Activated T-cell treated with anti-CD3 and anti-CD28 coated beads, Interleukin-2, amount 50 U/mL, for 24 hours (primary cell): Measurements from ENCODE around the gene MACROD2.

Source experiments
- DNase-seq: peaks from one replicate; pipeline ENCODE4 v3.0.0-alpha.2; 2020
- H3K27ac Mint-ChIP-seq: 2 replicates; pipeline ENCODE4 v1.8.0; 2020; ENCODE audit warnings: mild to moderate bottlenecking, mixed read lengths
- H3K27me3 Mint-ChIP-seq: 2 replicates; pipeline ENCODE4 v1.8.0; 2020; ENCODE audit warnings: mixed read lengths
- H3K36me3 Mint-ChIP-seq: 2 replicates; pipeline ENCODE4 v1.8.0; 2020; ENCODE audit warnings: low read depth, mixed read lengths
- H3K4me1 Mint-ChIP-seq: 2 replicates; pipeline ENCODE4 v1.8.0; 2020; ENCODE audit warnings: low read depth, mixed read lengths
- H3K4me3 Mint-ChIP-seq: 2 replicates; pipeline ENCODE4 v1.8.0; 2020; ENCODE audit warnings: mild to moderate bottlenecking, moderate library complexity, mixed read lengths
- H3K9me3 Mint-ChIP-seq: 2 replicates; pipeline ENCODE4 v1.8.0; 2020; ENCODE audit warnings: mixed read lengths

Gene MACROD2

DNA sequence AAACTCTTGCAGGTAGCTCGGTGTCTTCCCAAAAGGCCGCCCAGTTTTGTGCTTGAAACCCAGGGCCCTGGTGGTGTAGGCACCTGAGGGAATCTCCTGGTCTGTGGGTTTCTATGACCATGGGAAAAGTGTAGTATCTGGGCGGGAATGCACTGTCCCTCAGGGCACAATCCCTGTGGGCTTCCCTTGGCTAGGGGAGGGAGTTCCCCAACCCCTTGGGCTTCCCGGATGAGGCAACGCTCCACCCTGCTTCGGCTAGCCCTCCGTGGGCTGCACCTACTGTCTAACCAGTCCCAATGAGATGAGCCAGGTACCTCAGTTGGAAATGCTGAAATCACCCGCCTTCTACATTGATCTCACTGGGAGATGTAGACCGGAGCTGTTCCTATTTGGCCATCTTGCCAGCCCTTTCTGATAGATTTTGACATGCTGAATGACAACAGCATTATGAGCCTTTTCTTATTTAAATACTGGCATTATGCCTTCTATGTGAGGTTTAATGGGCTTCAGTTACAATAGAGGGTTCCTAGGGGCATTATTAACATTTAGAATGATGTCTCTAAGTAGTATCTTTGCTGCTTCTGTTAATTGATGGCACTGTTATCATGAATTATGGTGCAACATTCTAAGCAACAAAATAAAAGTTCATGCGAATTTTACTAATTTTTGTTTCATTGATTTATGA lies 475.8 kb downstream of the MACROD2 start:
- Mint-ChIP-seq H3K27ac (no peak overlapping the region), H3K4me1 (no peaks in the 10 kb centered on the region), H3K4me3 (no peak overlapping the region), H3K27me3 (no peaks in the 10 kb centered on the region), H3K9me3 (peaks cover 23% of the 10 kb centered on the region), H3K36me3 (no peaks in the 10 kb centered on the region)
- DNase-seq = no peak

DNA sequence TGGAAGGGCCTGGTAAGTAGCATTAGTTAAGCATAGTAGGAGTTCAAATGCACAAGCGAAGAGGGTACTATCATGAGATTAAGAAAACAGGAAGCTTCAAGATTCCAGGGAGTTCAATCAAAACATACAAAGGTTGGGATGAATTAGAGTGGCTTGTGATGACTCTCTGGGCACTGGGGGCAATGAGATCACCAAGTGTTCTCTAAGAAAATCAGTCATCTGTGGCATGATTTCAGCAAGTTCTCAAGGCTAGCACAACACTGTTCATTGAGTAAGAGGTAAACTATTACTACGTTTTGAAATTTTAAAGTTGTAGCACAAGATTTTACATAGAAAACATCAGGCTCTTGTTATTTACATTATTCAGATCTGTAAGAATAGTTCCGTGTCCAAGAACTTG lies 481.8 kb downstream of the MACROD2 start:
- DNase-seq = no peak
- no peaks in the 10 kb centered on the region for H3K27me3 Mint-ChIP-seq

DNA sequence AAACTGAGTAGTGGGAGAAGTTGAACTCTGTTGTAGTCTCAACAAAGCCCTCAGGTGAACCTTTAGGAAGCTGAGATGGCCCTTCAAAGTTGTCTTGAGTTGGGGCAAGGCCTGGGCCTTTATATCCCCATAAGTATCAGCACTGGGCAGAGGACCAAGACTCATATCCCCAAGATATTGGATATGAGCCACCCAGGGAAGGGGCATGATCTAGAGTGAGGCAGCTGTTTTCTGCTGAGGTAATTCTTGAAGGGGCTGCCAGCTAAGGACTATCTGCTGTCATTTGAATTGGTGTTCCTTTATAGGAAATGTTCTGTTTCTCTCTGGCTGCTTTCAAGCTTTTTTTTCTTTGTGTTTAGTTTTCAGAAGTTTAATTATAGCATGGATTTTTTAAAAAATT lies 482.8 kb downstream of the MACROD2 start:
- H3K9me3 Mint-ChIP-seq = peaks cover 7% of the 10 kb centered on the region
- H3K27me3 Mint-ChIP-seq = no peaks in the 10 kb centered on the region
- H3K27ac Mint-ChIP-seq = no peak overlapping the region
- no peaks in the 10 kb centered on the region for H3K4me1 Mint-ChIP-seq
- H3K4me3 Mint-ChIP-seq = no peak overlapping the region
- H3K36me3 Mint-ChIP-seq = no peaks in the 10 kb centered on the region
- DNase-seq = no peak

More for the DNA sequence above, 481.8 kb downstream of the MACROD2 start:
- Mint-ChIP-seq H3K36me3 (no peaks in the 10 kb centered on the region), H3K27ac (no peak overlapping the region), H3K4me1 (no peaks in the 10 kb centered on the region), H3K9me3 (peaks cover 7% of the 10 kb centered on the region), H3K4me3 (no peak overlapping the region)

DNA sequence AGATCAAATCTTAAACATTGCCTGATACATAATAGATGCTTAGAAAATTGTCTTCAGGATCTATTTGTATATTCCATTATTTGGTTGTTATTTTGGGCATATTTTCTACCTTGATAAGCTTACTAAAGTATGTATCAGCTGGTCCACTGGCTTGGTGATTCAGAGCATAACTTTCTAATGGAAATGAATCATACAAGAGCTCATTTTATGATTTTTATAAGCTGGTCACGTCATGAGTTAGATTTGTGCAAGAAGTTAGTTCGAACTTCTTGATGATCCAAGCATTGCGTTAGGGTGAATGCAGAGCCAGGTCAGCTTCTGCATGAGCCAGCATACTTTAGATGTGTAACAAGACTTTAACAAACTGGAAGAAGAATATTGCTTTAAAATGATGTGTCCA lies 486.5 kb downstream of the MACROD2 start:
- Mint-ChIP-seq H3K27ac (no peak overlapping the region), H3K27me3 (no peaks in the 10 kb centered on the region), H3K4me3 (no peak overlapping the region), H3K4me1 (no peaks in the 10 kb centered on the region), H3K9me3 (peaks cover 7% of the 10 kb centered on the region), H3K36me3 (no peaks in the 10 kb centered on the region)
- DNase-seq = no peak

DNA sequence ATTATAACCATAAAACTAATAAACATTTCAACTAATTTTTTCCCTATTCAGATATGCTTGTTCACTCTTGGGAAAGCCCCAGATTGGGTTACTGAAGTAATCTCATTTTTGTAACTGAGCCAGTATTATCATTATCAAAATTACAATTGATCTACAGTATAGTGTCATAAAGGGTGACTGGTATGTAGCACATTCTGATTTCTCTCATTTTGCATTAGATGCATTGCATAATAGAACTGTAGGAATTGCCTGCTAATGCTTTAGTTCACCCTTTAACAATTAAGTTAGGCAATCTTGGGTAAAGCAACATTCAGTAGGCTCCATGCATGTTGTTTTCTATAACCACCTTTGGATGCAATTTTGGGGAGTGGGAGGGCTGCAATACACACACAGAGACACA lies 492.9 kb downstream of the MACROD2 start:
- Mint-ChIP-seq H3K9me3 (peaks cover 16% of the 10 kb centered on the region), H3K36me3 (no peaks in the 10 kb centered on the region), H3K4me1 (no peaks in the 10 kb centered on the region), H3K27ac (no peak overlapping the region), H3K27me3 (no peaks in the 10 kb centered on the region), H3K4me3 (no peak overlapping the region)
- DNase-seq = no peak

DNA sequence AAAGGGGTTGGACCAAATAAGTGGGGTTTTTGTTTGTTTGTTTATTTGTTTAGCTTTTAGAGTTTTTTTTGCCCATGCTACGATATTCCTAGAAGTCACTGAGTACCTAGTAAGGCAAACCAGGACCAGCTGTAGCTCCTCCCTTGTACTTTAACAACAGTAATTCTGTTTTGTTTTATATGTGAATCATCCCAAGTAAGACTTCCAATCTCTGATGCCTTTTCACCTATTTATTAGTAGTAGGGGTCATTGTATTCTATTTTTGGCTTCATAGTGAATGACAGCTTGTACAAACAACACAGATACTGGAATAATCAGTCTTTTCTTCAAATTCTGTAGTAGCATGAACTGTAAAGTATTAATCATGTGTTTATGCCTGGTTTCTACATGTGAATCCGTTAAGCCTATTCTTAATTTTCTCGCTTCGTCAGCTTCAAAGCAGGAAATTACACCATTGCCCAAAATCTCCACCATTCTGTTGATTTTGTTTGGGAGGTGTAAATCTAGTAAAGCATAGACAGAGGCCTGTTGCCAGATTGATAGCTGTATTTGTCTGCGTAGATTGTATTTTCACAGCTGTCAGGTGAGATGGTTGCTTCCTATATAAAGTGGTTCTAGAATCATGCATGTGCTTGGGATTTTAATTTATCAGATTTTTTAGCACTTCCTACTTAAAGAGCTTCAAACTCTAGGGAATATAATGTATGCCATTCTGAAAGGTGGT lies 493.6 kb downstream of the MACROD2 start:
- no peak overlapping the region for H3K4me3 Mint-ChIP-seq
- H3K4me1 Mint-ChIP-seq = no peaks in the 10 kb centered on the region
- H3K36me3 Mint-ChIP-seq = no peaks in the 10 kb centered on the region
- no peak for DNase-seq
- no peaks in the 10 kb centered on the region for H3K27me3 Mint-ChIP-seq
- no peak overlapping the region for H3K27ac Mint-ChIP-seq
- peaks cover 16% of the 10 kb centered on the region for H3K9me3 Mint-ChIP-seq

DNA sequence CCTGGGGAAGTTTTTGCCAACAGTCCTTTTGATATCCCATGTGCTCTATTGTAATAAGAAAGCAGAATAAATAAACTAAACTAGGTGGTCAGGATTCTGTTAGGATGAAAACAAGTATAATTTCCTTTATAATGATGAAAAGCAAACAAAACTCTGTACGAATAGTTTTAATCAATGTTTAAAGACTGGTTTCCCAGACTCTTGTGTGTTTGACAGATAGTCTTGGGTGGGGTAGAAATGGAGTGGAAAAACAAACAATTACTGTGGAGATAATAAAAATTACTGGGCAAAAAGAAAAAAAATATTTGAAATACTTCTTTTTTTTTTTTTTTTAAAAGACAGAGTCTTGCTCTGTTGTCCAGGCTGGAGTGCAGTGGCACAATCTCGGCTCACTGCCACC lies 494.2 kb downstream of the MACROD2 start:
- Mint-ChIP-seq H3K9me3 (peaks cover 16% of the 10 kb centered on the region), H3K4me3 (no peak overlapping the region), H3K27ac (no peak overlapping the region), H3K27me3 (no peaks in the 10 kb centered on the region), H3K4me1 (no peaks in the 10 kb centered on the region), H3K36me3 (no peaks in the 10 kb centered on the region)
- no peak for DNase-seq

DNA sequence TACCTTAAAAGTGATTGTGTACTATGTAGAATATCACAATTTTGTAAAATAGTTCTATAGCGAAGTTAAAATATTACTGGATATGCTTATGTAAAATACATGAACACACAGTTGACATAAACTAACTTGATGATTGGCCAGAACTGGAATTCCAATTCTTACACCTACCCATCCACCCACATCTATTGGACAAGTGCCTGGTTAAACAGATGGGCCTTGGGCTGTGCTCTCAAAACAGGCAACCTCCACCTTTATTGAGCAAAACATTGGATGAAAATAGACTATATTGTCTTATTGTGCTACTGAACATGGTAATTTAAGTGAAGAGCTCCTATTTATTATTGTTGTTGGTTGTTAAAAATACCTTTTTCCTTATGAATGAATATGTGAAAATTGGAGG lies 496.1 kb downstream of the MACROD2 start:
- no peaks in the 10 kb centered on the region for H3K27me3 Mint-ChIP-seq
- DNase-seq = no peak
- H3K27ac Mint-ChIP-seq = no peak overlapping the region
- no peak overlapping the region for H3K4me3 Mint-ChIP-seq
- no peaks in the 10 kb centered on the region for H3K4me1 Mint-ChIP-seq
- H3K36me3 Mint-ChIP-seq = no peaks in the 10 kb centered on the region
- H3K9me3 Mint-ChIP-seq = peaks cover 11% of the 10 kb centered on the region

DNA sequence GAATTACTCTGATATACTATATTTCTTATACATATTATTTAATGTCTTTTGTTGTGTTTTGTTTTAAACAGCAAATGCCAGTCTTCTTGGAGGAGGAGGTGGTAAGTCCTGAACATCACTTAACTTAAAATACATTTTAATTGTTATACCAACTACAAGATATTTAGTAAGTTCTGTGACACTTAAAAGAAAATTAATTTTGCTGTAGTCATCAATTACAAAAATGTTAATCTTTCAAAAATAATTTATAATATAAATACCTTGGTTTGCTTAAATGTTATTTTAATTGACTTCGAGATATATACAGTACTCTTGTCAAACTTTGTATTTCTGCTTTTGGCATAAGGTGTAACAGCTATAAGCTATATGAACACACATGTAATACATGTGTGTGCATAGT lies 498.1 kb downstream of the MACROD2 start:
- no peaks in the 10 kb centered on the region for H3K36me3 Mint-ChIP-seq
- peaks cover 9% of the 10 kb centered on the region for H3K9me3 Mint-ChIP-seq
- no peak overlapping the region for H3K4me3 Mint-ChIP-seq
- H3K4me1 Mint-ChIP-seq = no peaks in the 10 kb centered on the region
- no peak overlapping the region for H3K27ac Mint-ChIP-seq
- no peaks in the 10 kb centered on the region for H3K27me3 Mint-ChIP-seq
- no peak for DNase-seq

DNA sequence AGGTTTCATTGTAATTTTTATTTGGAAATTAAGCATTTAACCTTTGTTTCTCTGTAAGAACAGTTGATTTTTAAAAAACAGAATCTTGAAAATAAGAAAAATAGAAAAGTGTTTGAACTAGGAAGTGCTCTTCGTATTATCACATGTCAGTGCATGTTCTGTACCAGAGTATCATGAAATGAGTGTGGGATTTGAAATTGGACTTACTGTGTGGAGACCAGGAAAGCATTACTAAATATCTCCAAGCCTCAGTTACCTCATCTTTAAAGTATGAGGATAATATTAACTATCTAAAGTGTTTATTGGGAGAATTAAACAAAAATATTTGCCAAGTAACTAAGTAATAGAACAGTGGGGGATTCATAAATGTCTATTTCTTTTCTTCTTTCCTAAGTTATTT lies 499.0 kb downstream of the MACROD2 start:
- Mint-ChIP-seq H3K27ac (no peak overlapping the region), H3K4me3 (no peak overlapping the region), H3K27me3 (no peaks in the 10 kb centered on the region), H3K9me3 (peaks cover 3% of the 10 kb centered on the region), H3K36me3 (no peaks in the 10 kb centered on the region), H3K4me1 (no peaks in the 10 kb centered on the region)
- DNase-seq = no peak

DNA sequence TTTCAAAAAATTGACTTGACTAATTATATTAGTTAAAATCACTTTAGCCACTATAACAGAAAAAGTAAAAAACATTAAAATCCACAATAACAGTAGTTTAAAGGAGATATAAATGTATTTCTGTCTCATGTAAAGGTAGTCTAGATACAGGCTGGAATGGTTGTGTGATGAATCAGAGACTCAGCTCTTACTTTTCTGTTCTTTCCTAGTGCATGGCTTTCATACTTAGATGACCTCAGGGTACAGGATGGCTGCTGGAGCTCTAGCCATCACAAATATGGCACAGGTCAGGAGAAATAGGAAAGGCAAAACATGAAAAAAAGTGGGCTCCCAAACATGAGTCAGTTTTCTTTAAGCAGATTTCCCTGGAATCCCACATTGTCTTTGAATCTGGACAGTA lies 499.8 kb downstream of the MACROD2 start:
- Mint-ChIP-seq H3K27ac (no peak overlapping the region), H3K9me3 (peaks cover 3% of the 10 kb centered on the region), H3K4me1 (no peaks in the 10 kb centered on the region), H3K4me3 (no peak overlapping the region), H3K36me3 (no peaks in the 10 kb centered on the region), H3K27me3 (no peaks in the 10 kb centered on the region)
- DNase-seq = no peak

DNA sequence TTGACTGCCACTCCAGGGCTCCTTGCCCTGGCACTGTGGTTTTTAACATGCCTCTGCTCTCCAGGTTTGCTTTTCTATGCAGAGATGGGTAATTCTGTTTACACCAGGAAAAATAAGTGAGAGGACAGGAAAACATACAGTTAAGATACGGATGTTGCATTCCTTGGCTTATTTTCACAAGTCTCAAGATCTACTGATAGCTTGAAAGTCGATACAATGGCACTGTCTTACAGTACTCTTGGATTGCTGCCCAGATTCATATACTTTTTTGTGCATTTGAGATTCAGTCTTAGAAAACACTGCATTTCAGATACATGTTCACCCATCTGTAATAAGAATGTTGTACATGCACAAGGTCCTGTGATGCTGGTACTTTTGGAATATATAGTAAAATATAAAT lies 501.7 kb downstream of the MACROD2 start:
- no peak overlapping the region for H3K4me3 Mint-ChIP-seq
- H3K27ac Mint-ChIP-seq = no peak overlapping the region
- peaks cover 3% of the 10 kb centered on the region for H3K9me3 Mint-ChIP-seq
- no peaks in the 10 kb centered on the region for H3K27me3 Mint-ChIP-seq
- no peak for DNase-seq
- no peaks in the 10 kb centered on the region for H3K4me1 Mint-ChIP-seq
- H3K36me3 Mint-ChIP-seq = no peaks in the 10 kb centered on the region

DNA sequence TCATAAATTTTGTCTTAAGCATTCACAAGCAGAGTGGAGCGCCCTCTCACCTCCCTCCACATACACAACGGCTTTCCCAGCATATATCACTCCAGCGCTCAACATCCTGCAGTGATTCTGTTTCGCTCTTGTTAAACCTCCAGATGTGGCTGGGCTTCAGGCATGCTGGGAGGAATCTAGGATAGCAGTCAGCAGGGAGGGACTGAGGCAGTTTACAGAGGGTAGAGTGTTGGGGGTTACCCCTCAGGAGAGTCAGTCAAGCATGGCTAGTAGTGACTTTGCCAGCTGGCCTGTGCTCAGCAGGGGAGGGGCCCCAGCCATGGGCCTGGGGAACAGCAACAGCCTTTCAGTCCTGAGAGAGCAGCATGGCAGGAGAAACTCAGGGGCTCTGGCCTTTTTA lies 503.5 kb downstream of the MACROD2 start:
- no peaks in the 10 kb centered on the region for H3K36me3 Mint-ChIP-seq
- no peak overlapping the region for H3K27ac Mint-ChIP-seq
- no peaks in the 10 kb centered on the region for H3K9me3 Mint-ChIP-seq
- no peaks in the 10 kb centered on the region for H3K27me3 Mint-ChIP-seq
- DNase-seq = no peak
- no peaks in the 10 kb centered on the region for H3K4me1 Mint-ChIP-seq
- H3K4me3 Mint-ChIP-seq = no peak overlapping the region

DNA sequence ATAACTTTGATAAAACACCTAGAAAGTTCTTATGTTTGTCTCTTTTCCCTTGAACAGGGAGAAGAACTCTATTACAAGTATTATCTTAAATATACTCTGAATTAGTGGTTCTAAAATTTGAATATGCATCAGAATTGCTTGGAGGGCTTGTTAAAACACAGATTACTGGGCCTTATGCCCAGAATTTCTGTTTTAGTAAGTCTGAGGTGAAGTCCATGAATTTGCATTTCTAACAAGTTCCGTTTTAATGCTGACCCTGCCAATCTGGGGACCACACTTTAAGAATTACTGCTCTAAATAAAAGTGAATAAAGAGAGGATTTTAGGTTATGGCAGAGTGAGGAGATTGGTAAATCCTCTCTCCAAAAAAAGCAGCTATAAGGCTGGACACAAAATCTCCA lies 510.2 kb downstream of the MACROD2 start:
- Mint-ChIP-seq H3K27me3 (no peaks in the 10 kb centered on the region), H3K27ac (no peak overlapping the region), H3K9me3 (peaks cover 6% of the 10 kb centered on the region), H3K4me1 (no peaks in the 10 kb centered on the region), H3K36me3 (no peaks in the 10 kb centered on the region), H3K4me3 (no peak overlapping the region)
- no peak for DNase-seq

DNA sequence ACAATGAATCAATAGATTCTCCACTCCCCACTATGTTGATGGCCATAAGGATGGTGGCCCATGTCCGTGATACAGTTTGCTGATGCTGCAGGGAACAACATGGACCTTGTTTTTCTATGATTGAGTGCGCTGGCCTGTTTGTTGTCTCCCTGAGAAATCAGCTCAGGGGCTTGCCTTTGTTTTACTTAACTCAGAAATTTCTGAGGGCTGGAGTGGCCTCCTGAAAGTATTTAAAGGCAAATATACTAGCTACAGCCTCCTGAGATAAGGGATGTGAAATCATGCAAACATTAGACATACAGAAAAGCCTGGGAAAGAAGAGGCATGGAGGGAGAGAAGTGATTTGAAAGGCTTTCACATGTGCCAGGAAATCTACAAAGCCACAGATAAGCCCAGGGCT lies 512.4 kb downstream of the MACROD2 start:
- Mint-ChIP-seq H3K4me1 (no peaks in the 10 kb centered on the region), H3K27ac (no peak overlapping the region), H3K27me3 (no peaks in the 10 kb centered on the region), H3K36me3 (no peaks in the 10 kb centered on the region), H3K4me3 (no peak overlapping the region), H3K9me3 (peaks cover 6% of the 10 kb centered on the region)
- no peak for DNase-seq
